GM18868 (cell line): ENCODE results near the gene ZYX.
"Not testable (repeated sequence)": the region's sequence is repeated elsewhere in the genome, so short reads cannot be mapped to it uniquely, and the experiment has no call there.

Source experiments
- ATAC-seq: cut with Tn5 transposase; IDR thresholded peaks from one replicate; pipeline ENCODE4 v1.9.1; 2021; ENCODE audit warnings: mild to moderate bottlenecking, moderate library complexity; ENCODE audit not compliant: unreplicated experiment

Gene ZYX

GRCh38 chr7:143396625-143397556 is 15.7 kb downstream of the ZYX start:
- no peak for ATAC-seq

- no peak for ATAC-seq
Measured at GRCh38 chr7:143397710-143398530, 16.8 kb downstream of the ZYX start.

GRCh38 chr7:143398616-143399015 is 17.5 kb downstream of the ZYX start:
- no peak for ATAC-seq

- ATAC-seq, result no peak
Measured at GRCh38 chr7:143399151-143399550, 18.0 kb downstream of the ZYX start.

GRCh38 chr7:143399642-143400041 is 18.5 kb downstream of the ZYX start:
- no peak for ATAC-seq

GRCh38 chr7:143401265-143401664 is 20.1 kb downstream of the ZYX start:
- ATAC-seq, result no peak

- ATAC-seq, result not testable (repeated sequence)
Measured at GRCh38 chr7:143402233-143402632, 21.1 kb downstream of the ZYX start.

GRCh38 chr7:143405173-143406001 is 24.2 kb downstream of the ZYX start:
- ATAC-seq, result no peak

- ATAC-seq, result no peak
Measured at GRCh38 chr7:143406002-143406357, 24.8 kb downstream of the ZYX start.

GRCh38 chr7:143407287-143408251 is 26.4 kb downstream of the ZYX start:
- ATAC-seq, result no peak

- ATAC-seq, result no peak
Measured at GRCh38 chr7:143408252-143408685, 27.1 kb downstream of the ZYX start.

GRCh38 chr7:143408686-143409561 is 27.8 kb downstream of the ZYX start, which contains the start of gene EPHA1:
Gene EPHA1, minus strand, starts transcription at chr7:143408856. Its CDS starts 51 bp downstream, at chr7:143408805.
- no peak for ATAC-seq

- no peak for ATAC-seq
Measured at GRCh38 chr7:143410521-143411004, 29.4 kb downstream of the ZYX start.

- no peak for ATAC-seq
Measured at GRCh38 chr7:143411976-143412708, 31.0 kb downstream of the ZYX start.

- ATAC-seq, result no peak
Measured at GRCh38 chr7:143413123-143413522, 32.0 kb downstream of the ZYX start.

- ATAC-seq, result not testable (repeated sequence)
Measured at GRCh38 chr7:143415209-143415608, 34.1 kb downstream of the ZYX start.

- no peak for ATAC-seq
Measured at GRCh38 chr7:143415742-143416397, 34.7 kb downstream of the ZYX start.
